DND-41 (cell line): Measurements from ENCODE around the gene MBD2.

Experiments
- EZH2 ChIP-seq: IDR thresholded peaks from 3 replicates; pipeline ENCODE4 v1.6.1; 2012; ENCODE audit warnings: borderline replicate concordance, low read depth, mild to moderate bottlenecking, moderate library complexity, low read length, inconsistent platforms; ENCODE audit not compliant: severe bottlenecking
- TF ChIP-seq, protein P1 (sequence below): IDR thresholded peaks from 2 replicates; pipeline ENCODE4 v1.5.1; 2012; ENCODE audit warnings: borderline replicate concordance, low read length, moderate library complexity, mild to moderate bottlenecking; ENCODE audit not compliant: poor library complexity, severe bottlenecking; ENCODE audit errors: extremely low read depth

DNA sequence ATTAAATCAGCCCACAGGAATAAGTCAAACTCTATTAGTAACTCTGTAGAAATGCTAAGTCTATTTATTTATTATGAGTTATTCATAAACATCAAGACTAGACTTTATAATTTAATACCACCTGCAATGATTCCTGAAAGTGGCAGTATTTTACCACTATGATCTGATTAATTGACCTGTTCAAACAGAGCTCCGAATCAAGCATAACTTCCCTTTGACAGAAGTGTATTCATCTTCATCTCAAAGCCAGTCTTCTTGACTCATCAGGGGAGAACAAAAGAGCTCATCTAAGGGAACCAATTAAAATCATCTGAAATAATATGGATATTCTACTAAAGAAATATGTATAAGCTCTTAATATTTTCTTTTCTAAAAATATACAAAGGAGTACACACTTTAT lies 122.3 kb downstream of the MBD2 start:
- TF ChIP-seq, protein P1, sequence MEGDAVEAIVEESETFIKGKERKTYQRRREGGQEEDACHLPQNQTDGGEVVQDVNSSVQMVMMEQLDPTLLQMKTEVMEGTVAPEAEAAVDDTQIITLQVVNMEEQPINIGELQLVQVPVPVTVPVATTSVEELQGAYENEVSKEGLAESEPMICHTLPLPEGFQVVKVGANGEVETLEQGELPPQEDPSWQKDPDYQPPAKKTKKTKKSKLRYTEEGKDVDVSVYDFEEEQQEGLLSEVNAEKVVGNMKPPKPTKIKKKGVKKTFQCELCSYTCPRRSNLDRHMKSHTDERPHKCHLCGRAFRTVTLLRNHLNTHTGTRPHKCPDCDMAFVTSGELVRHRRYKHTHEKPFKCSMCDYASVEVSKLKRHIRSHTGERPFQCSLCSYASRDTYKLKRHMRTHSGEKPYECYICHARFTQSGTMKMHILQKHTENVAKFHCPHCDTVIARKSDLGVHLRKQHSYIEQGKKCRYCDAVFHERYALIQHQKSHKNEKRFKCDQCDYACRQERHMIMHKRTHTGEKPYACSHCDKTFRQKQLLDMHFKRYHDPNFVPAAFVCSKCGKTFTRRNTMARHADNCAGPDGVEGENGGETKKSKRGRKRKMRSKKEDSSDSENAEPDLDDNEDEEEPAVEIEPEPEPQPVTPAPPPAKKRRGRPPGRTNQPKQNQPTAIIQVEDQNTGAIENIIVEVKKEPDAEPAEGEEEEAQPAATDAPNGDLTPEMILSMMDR, result no peak
- no peak for TF ChIP-seq EZH2
